Measurements from ENCODE around the gene PRKCQ. TPM values are rescaled to one million over a fixed set of nuclear protein-coding genes. Genes with fewer than 3 reads are reported as not detected.
"Not testable (repeated sequence)": the region's sequence is repeated elsewhere in the genome, so short reads cannot be mapped to it uniquely, and the experiment has no call there.

The PRKCQ gene
- total RNA-seq, 2 experiments from 2014 or later = 44.8 to 47.0 TPM

GRCh38 chr10:6457376-6457775 is 122.7 kb downstream of the PRKCQ start:
- POLR2A ChIA-PET = no interaction called here
- CTCF ChIA-PET = interaction anchor here (0.7 to 1.0 kb wide), 2 partner anchors 9 to 10 kb away, joined by 3 to 4 read pairs; no protein-coding TSS in a partner anchor

- CTCF ChIA-PET = no interaction called here
Measured at GRCh38 chr10:6456067-6456466, 124.0 kb downstream of the PRKCQ start.

GRCh38 chr10:6455592-6455991 is 124.5 kb downstream of the PRKCQ start:
- ChIA-PET CTCF (no interaction called here), POLR2A (no interaction called here)

More at GRCh38 chr10:6456067-6456466, 124.0 kb downstream of the PRKCQ start:
- POLR2A ChIA-PET = no interaction called here

GRCh38 chr10:6446711-6447110 is 133.4 kb downstream of the PRKCQ start:
- CTCF ChIA-PET = interaction anchor here (0.6 to 1.9 kb wide), 8 partner anchors 11 to 197 kb away, joined by 3 to 6 read pairs (median 4); no protein-coding TSS in a partner anchor
- POLR2A ChIA-PET = interaction anchor here (0.6 to 0.7 kb wide), 2 partner anchors 191 to 199 kb away, joined by 4 to 6 read pairs; no protein-coding TSS in a partner anchor

GRCh38 chr10:6445671-6446316 is 134.3 kb downstream of the PRKCQ start:
- CTCF ChIA-PET = interaction anchor here (0.7 to 1.7 kb wide), 6 partner anchors 12 to 136 kb away, joined by 3 to 6 read pairs (median 4); no protein-coding TSS in a partner anchor
- POLR2A ChIA-PET = no interaction called here

GRCh38 chr10:6439875-6440274 is 140.2 kb downstream of the PRKCQ start:
- POLR2A ChIA-PET, CTCF ChIA-PET: not testable (repeated sequence)

GRCh38 chr10:6431861-6432260 is 148.2 kb downstream of the PRKCQ start:
- POLR2A ChIA-PET = no interaction called here
- CTCF ChIA-PET = no interaction called here

GRCh38 chr10:6431186-6431585 is 148.9 kb downstream of the PRKCQ start:
- CTCF ChIA-PET = no interaction called here
- POLR2A ChIA-PET = no interaction called here

- CTCF ChIA-PET = no interaction called here
- POLR2A ChIA-PET = no interaction called here
Measured at GRCh38 chr10:6430423-6430980, 149.6 kb downstream of the PRKCQ start.

- ChIA-PET CTCF (no interaction called here), POLR2A (no interaction called here)
Measured at GRCh38 chr10:6427357-6427959, 152.6 kb downstream of the PRKCQ start.

GRCh38 chr10:6426317-6426716 is 153.8 kb downstream of the PRKCQ start:
- ChIA-PET POLR2A (no interaction called here), CTCF (no interaction called here)

GRCh38 chr10:6423413-6424170 is 156.5 kb downstream of the PRKCQ start:
- CTCF ChIA-PET = no interaction called here
- POLR2A ChIA-PET = no interaction called here

- POLR2A ChIA-PET = no interaction called here
- CTCF ChIA-PET = interaction anchor here (1.6 kb wide), 1 partner anchor 255 kb away, joined by 3 read pairs; no protein-coding TSS in a partner anchor
Measured at GRCh38 chr10:6423004-6423403, 157.1 kb downstream of the PRKCQ start.

GRCh38 chr10:6418613-6419216 is 161.4 kb downstream of the PRKCQ start:
- POLR2A ChIA-PET = no interaction called here
- CTCF ChIA-PET = interaction anchor here (0.6 to 4.2 kb wide), 2 partner anchors 229 to 248 kb away, joined by 3 to 20 read pairs; no protein-coding TSS in a partner anchor

- POLR2A ChIA-PET = no interaction called here
- CTCF ChIA-PET = interaction anchor here (0.6 to 4.2 kb wide), 3 partner anchors 182 to 249 kb away, joined by 3 to 20 read pairs (median 3); no protein-coding TSS in a partner anchor
Measured at GRCh38 chr10:6418167-6418566, 161.9 kb downstream of the PRKCQ start.

GRCh38 chr10:6416892-6417512 is 163.1 kb downstream of the PRKCQ start:
- POLR2A ChIA-PET = no interaction called here
- CTCF ChIA-PET = interaction anchor here (0.9 to 4.2 kb wide), 5 partner anchors 16 to 262 kb away, joined by 3 to 20 read pairs (median 3); no protein-coding TSS in a partner anchor

- CTCF ChIA-PET = interaction anchor here (0.6 to 1.3 kb wide), 5 partner anchors 9 to 236 kb away, joined by 3 to 5 read pairs (median 3); no protein-coding TSS in a partner anchor
- POLR2A ChIA-PET = interaction anchor here (0.6 kb wide), 1 partner anchor 366 kb away, joined by 4 read pairs; no protein-coding TSS in a partner anchor
Measured at GRCh38 chr10:6411436-6411835, 168.6 kb downstream of the PRKCQ start.

GRCh38 chr10:6410830-6411229 is 169.2 kb downstream of the PRKCQ start:
- ChIA-PET CTCF (interaction anchor here (0.6 to 1.8 kb wide), 6 partner anchors 9 to 237 kb away, joined by 3 to 5 read pairs (median 4); partner anchors contain the start of gene PFKFB3), POLR2A (interaction anchor here (0.6 to 1.4 kb wide), 3 partner anchors 208 to 544 kb away, joined by 3 to 4 read pairs (median 4); partner anchors contain the start of gene PFKFB3)

All from activated CD8-positive, alpha-beta memory T cell treated with anti-CD3 and anti-CD28 coated beads for 36 hours (primary cell).